Measurements from ENCODE around the gene LSR. TPM values are rescaled to one million over a fixed set of nuclear protein-coding genes. Genes with fewer than 3 reads are reported as not detected.
"Not testable (repeated sequence)": the region's sequence is repeated elsewhere in the genome, so short reads cannot be mapped to it uniquely, and the experiment has no call there.

The LSR gene
- total RNA-seq, 1 donor from 2014 or later: 5.4 TPM

DNA sequence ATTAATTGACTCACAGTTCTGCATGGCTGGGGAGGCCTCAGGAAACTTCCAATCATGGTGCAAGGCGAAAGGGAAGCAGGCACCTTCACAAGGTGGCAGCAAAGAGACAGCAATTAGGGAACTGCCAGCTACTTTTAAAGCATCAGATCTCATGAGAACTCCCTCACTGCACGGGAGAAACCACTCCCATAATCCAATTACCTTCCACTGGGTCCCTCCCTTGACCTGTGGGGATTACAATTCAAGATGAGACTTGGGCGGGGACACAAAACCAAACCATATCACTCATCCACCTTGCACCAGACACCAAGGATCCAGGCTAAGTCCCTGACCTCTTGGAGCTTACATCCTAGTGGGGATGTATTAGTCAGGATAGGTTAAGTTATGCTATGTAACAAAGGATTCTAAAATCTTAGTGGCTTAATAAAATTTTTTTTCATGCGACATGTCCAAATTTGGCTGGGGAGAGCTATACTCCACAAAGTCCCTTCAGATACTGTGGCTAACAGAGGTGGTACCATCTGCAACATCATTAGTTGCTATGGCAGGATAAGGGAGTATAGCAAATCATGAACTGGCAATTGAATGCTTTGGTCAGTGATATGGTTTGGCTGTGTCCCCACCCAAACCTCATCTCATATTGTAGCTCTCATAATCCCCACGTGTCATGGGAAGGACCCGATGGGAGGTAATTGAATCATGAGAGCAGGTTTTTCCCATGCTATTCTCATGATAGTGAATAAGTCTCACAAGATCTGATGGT lies 12.0 kb upstream of the LSR start:
- no peaks in the 10 kb centered on the region for H3K4me1 Mint-ChIP-seq (ENCODE audit: low read depth, unreplicated experiment)
- H3K9me3 Mint-ChIP-seq (ENCODE audit: unreplicated experiment): peaks cover 5% of the 10 kb centered on the region

GRCh38 chr19:35239597-35239996 lies 9.2 kb upstream of the LSR start:
- not testable (repeated sequence) for H3K4me1 Mint-ChIP-seq (ENCODE audit: low read depth, unreplicated experiment); H3K9me3 Mint-ChIP-seq (ENCODE audit: unreplicated experiment); H3K27me3 Mint-ChIP-seq (ENCODE audit: unreplicated experiment); DNase-seq; H3K4me3 Mint-ChIP-seq (ENCODE audit: unreplicated experiment); H3K27ac Mint-ChIP-seq (ENCODE audit: unreplicated experiment)
- H3K36me3 Mint-ChIP-seq (ENCODE audit: unreplicated experiment): peaks cover 26% of the 10 kb centered on the region

More for the DNA sequence above, 12.0 kb upstream of the LSR start:
- DNase-seq: no peak
- Mint-ChIP-seq H3K27ac (ENCODE audit: unreplicated experiment) (no peak overlapping the region), H3K4me3 (ENCODE audit: unreplicated experiment) (no peak overlapping the region), H3K27me3 (ENCODE audit: unreplicated experiment) (peaks cover 6% of the 10 kb centered on the region), H3K36me3 (ENCODE audit: unreplicated experiment) (peaks cover 26% of the 10 kb centered on the region)
- TF ChIP-seq, protein P1, sequence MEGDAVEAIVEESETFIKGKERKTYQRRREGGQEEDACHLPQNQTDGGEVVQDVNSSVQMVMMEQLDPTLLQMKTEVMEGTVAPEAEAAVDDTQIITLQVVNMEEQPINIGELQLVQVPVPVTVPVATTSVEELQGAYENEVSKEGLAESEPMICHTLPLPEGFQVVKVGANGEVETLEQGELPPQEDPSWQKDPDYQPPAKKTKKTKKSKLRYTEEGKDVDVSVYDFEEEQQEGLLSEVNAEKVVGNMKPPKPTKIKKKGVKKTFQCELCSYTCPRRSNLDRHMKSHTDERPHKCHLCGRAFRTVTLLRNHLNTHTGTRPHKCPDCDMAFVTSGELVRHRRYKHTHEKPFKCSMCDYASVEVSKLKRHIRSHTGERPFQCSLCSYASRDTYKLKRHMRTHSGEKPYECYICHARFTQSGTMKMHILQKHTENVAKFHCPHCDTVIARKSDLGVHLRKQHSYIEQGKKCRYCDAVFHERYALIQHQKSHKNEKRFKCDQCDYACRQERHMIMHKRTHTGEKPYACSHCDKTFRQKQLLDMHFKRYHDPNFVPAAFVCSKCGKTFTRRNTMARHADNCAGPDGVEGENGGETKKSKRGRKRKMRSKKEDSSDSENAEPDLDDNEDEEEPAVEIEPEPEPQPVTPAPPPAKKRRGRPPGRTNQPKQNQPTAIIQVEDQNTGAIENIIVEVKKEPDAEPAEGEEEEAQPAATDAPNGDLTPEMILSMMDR (IDR thresholded peaks at IDR 0.05; ENCODE audit: partially characterized antibody, unreplicated experiment): no peak

GRCh38 chr19:35240327-35240726 lies 8.5 kb upstream of the LSR start:
- Mint-ChIP-seq H3K27me3 (ENCODE audit: unreplicated experiment) (peaks cover 6% of the 10 kb centered on the region), H3K4me1 (ENCODE audit: low read depth, unreplicated experiment) (no peaks in the 10 kb centered on the region), H3K4me3 (ENCODE audit: unreplicated experiment) (no peak overlapping the region), H3K9me3 (ENCODE audit: unreplicated experiment) (peaks cover 3% of the 10 kb centered on the region), H3K36me3 (ENCODE audit: unreplicated experiment) (peaks cover 22% of the 10 kb centered on the region), H3K27ac (ENCODE audit: unreplicated experiment) (no peak overlapping the region)
- no peak for DNase-seq
- TF ChIP-seq, protein P1 (IDR thresholded peaks at IDR 0.05; ENCODE audit: partially characterized antibody, unreplicated experiment): no peak

DNA sequence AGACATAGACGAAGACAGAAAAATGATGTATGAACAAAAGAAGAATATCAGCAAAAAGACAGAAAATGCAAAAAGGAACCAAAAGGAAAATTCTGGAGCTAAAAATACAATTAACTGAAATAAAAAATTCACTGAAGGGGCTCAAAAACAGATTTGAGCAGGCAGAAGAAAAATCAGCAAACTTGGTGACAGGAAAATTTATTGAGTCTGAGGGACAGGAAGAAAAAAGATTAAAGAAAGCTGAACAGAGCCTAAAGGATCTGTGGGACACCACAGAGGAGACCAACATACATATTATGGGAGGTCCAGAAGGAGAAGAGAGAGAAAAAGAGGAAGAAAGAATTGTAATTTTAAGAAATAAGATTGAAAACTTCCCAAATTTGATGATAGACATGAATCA lies 7.4 kb upstream of the LSR start:
- no peak for DNase-seq
- peaks cover 6% of the 10 kb centered on the region for H3K27me3 Mint-ChIP-seq (ENCODE audit: unreplicated experiment)
- H3K4me1 Mint-ChIP-seq (ENCODE audit: low read depth, unreplicated experiment): no peaks in the 10 kb centered on the region
- peaks cover 21% of the 10 kb centered on the region for H3K36me3 Mint-ChIP-seq (ENCODE audit: unreplicated experiment)
- peaks cover 3% of the 10 kb centered on the region for H3K9me3 Mint-ChIP-seq (ENCODE audit: unreplicated experiment)
- H3K4me3 Mint-ChIP-seq (ENCODE audit: unreplicated experiment): no peak overlapping the region
- TF ChIP-seq, protein P1 (IDR thresholded peaks at IDR 0.05; ENCODE audit: partially characterized antibody, unreplicated experiment): no peak
- H3K27ac Mint-ChIP-seq (ENCODE audit: unreplicated experiment): no peak overlapping the region

- peaks cover 6% of the 10 kb centered on the region for H3K9me3 Mint-ChIP-seq (ENCODE audit: unreplicated experiment)
- H3K4me3 Mint-ChIP-seq (ENCODE audit: unreplicated experiment): no peak overlapping the region
- no peak for DNase-seq
- TF ChIP-seq, protein P1 (IDR thresholded peaks at IDR 0.05; ENCODE audit: partially characterized antibody, unreplicated experiment): no peak
- H3K36me3 Mint-ChIP-seq (ENCODE audit: unreplicated experiment): peaks cover 3% of the 10 kb centered on the region
- H3K27ac Mint-ChIP-seq (ENCODE audit: unreplicated experiment): no peak overlapping the region
- no peaks in the 10 kb centered on the region for H3K4me1 Mint-ChIP-seq (ENCODE audit: low read depth, unreplicated experiment)
- peaks cover 14% of the 10 kb centered on the region for H3K27me3 Mint-ChIP-seq (ENCODE audit: unreplicated experiment)
Measured at GRCh38 chr19:35246466-35247092, 2.2 kb upstream of the LSR start.
